Erythroblast (primary cell): ENCODE measurements around the gene STPG4.

ENCODE experiments used
- GATA1 ChIP-seq: IDR thresholded peaks from 2 replicates; pipeline ENCODE4 v1.6.1; 2011; ENCODE audit warnings: low read depth, mild to moderate bottlenecking, control low read depth, low read length, moderate library complexity
- POLR2A ChIP-seq: IDR thresholded peaks from 2 replicates; pipeline ENCODE4 v1.6.1; 2011; ENCODE audit warnings: mild to moderate bottlenecking, low read length

- TF ChIP-seq POLR2A (no peak), GATA1 (no peak)
Measured at GRCh38 chr2:47056868-47057686, 98.0 kb downstream of the STPG4 start.
